ENCODE results near the gene AGTRAP.
A peak's percentile ranks its signal among the peaks of the same experiment; 100 is the strongest.

GRCh38 chr1:11738783-11739182 is 2.8 kb downstream of the AGTRAP start:
- TF ChIP-seq CTCF (IDR thresholded peaks at IDR 0.05; ENCODE audit: low read depth, low read length) (peak; percentile 23), POLR2A (IDR thresholded peaks at IDR 0.05; ENCODE audit: extremely low read depth, insufficient read length) (no peak), MYC (IDR thresholded peaks at IDR 0.05; ENCODE audit: low read depth, low read length) (no peak)
